Fibroblast of lung (primary cell): Measurements from ENCODE around the gene OSBPL7.

Source experiments
- EZH2 ChIP-seq: IDR thresholded peaks from 2 replicates; pipeline ENCODE4 v1.5.1; 2012; ENCODE audit warnings: low read length, control low read depth, mild to moderate bottlenecking; ENCODE audit errors: missing control alignments
- TF ChIP-seq, protein P1 (sequence below), 2 donors: IDR thresholded peaks in 1 of 2; conservative IDR thresholded peaks in 1 of 2; 1 replicate in 1 of 2; 2 replicates in 1 of 2; pipeline ENCODE4 v1.5.1; 2011 to 2012; ENCODE audit warnings: low read length in 2 of 2, control low read depth in 1 of 2, inconsistent platforms in 1 of 2, low read depth in 1 of 2, mild to moderate bottlenecking in 1 of 2

DNA sequence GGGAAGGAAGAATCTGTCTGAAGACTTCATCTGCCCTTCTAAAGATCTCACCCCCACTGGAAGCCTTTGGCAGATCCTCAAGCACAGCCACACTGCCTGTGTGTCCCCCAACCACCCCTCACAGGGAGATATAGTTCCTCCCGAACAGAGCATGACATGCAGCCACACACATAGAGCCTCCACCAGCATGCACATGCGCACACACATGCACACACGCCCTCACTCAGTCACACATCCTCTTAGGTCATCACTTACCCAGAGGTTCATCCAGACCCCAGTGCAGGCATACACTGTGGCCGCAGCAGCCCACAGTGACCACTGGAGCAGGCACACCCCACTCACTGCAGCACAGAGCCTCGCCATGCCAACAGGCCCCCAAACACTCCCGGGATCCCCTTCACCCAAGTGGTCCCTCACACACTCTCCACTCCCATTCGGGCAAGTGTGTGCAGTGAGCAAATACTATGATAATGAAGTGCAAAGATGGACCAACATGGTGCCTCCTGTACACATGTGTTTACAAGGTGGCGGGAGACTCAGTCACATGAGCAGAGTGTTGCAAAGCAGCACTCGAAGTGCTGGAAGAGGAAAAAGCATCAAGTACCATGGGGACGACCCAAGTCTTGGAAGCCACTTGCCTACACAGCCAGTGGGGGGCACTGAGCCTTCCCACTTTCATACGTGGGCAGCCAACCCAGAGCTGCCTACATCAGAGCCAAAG lies 46.4 kb upstream of the OSBPL7 start:
- TF ChIP-seq, protein P1, sequence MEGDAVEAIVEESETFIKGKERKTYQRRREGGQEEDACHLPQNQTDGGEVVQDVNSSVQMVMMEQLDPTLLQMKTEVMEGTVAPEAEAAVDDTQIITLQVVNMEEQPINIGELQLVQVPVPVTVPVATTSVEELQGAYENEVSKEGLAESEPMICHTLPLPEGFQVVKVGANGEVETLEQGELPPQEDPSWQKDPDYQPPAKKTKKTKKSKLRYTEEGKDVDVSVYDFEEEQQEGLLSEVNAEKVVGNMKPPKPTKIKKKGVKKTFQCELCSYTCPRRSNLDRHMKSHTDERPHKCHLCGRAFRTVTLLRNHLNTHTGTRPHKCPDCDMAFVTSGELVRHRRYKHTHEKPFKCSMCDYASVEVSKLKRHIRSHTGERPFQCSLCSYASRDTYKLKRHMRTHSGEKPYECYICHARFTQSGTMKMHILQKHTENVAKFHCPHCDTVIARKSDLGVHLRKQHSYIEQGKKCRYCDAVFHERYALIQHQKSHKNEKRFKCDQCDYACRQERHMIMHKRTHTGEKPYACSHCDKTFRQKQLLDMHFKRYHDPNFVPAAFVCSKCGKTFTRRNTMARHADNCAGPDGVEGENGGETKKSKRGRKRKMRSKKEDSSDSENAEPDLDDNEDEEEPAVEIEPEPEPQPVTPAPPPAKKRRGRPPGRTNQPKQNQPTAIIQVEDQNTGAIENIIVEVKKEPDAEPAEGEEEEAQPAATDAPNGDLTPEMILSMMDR (conservative IDR thresholded peaks at IDR 0.05 in 1 of 2, IDR thresholded peaks at IDR 0.05 in 1 of 2; ENCODE audit: low read depth in 1 of 2, low read length in 2 of 2), result no peak
- TF ChIP-seq EZH2, result no peak
